HepG2 (cell line): Measurements from ENCODE around the gene MRPL43. TPM values are rescaled to one million over a fixed set of nuclear protein-coding genes. Genes with fewer than 3 reads are reported as not detected.

Experiments used
- ATAC-seq: fragments of 200-7000 bp; cut with Tn5 transposase; 3 replicates; pipeline ENCODE4 v1.9.1; 2020; ENCODE audit warnings: mild to moderate bottlenecking, moderate library complexity
- BruUV-seq: library from RNA; stranded (reverse); fragments of 400-500 nt; replicated peaks from 2 replicates; lab custom pipeline; 2021; lab: Mats Ljungman, UMichigan
- CTCF ChIA-PET: fragments of 300-600 bp; formaldehyde crosslinking; extraction: SDS; loops from one replicate; lab custom pipeline; 2021; ENCODE audit warnings: low total read pairs, inconsistent platforms, low intra/inter-chr PET ratio; lab: Yijun Ruan, JAX
- POLR2A ChIA-PET: fragments of 350-600 bp; sonication (Branson Sonifier 250); formaldehyde crosslinking; loops from one replicate; lab custom pipeline; 2020; ENCODE audit warnings: antibody characterized with exemption, inconsistent platforms; lab: Yijun Ruan, JAX
- DNase-seq: peaks from one replicate; pipeline ENCODE4 v3.0.0-alpha.2; 2015; ENCODE audit warnings: low spot score
- FAIRE-seq: peaks from 3 replicates; lab custom pipeline; 2011; peaks lifted over from hg19 to GRCh38; lab: Jason Lieb, UNC
- H2AFZ ChIP-seq: one replicate; pipeline ENCODE4 v1.6.1; 2011; ENCODE audit warnings: low read length, inconsistent platforms
- H3K27ac ChIP-seq: fragments of 300-600 bp; 3 replicates; pipeline ENCODE4 v1.8.0; 2011; ENCODE audit warnings: mixed run types, mild to moderate bottlenecking, mixed read lengths, low read length, inconsistent platforms; ENCODE audit not compliant: insufficient read depth; ENCODE audit errors: extremely low read length
- H3K27me3 ChIP-seq, 2 experiments: fragments of 200-600 bp in 1 of 2; 2 replicates in 1 of 2; 3 replicates in 1 of 2; pipeline versions ENCODE4 v1.6.0 to v1.8.0; 2011; ENCODE audit warnings: low read length in 2 of 2, mild to moderate bottlenecking in 2 of 2, moderate library complexity in 2 of 2, inconsistent platforms in 1 of 2; ENCODE audit not compliant: insufficient read depth in 2 of 2, control insufficient read depth in 1 of 2
- H3K36me3 ChIP-seq, 2 experiments: fragments of 200-600 bp in 1 of 2; replicated peaks in 1 of 2; 2 replicates in 1 of 2; 3 replicates in 1 of 2; pipeline versions ENCODE4 v1.5.1 to v1.8.0; 2011; ENCODE audit warnings: low read length in 2 of 2, inconsistent platforms in 1 of 2; ENCODE audit not compliant: insufficient read depth in 2 of 2, control insufficient read depth in 1 of 2
- H3K4me1 ChIP-seq: 2 replicates; pipeline ENCODE4 v1.5.1; 2012; ENCODE audit warnings: low read length, inconsistent platforms; ENCODE audit not compliant: insufficient read depth
- H3K4me2 ChIP-seq: 2 replicates; pipeline ENCODE4 v1.6.0; 2011; ENCODE audit warnings: low read depth, low read length, inconsistent platforms
- H3K4me3 ChIP-seq, 3 experiments: fragments of 200-600 bp in 1 of 3; sonication (generic), shearing (Covaris generic) in 1 of 3; replicated peaks in 1 of 3; 2 replicates each; pipeline ENCODE4 v1.5.1; 2011 to 2016; ENCODE audit warnings: low read length in 3 of 3, inconsistent platforms in 2 of 3, low read depth in 2 of 3, mild to moderate bottlenecking in 2 of 3, control low read depth in 1 of 3, mixed read lengths in 1 of 3; ENCODE audit not compliant: insufficient read depth in 1 of 3
- H3K79me2 ChIP-seq: one replicate; pipeline ENCODE4 v1.6.1; 2011; ENCODE audit warnings: low read length, inconsistent platforms; ENCODE audit not compliant: insufficient read depth
- H3K9ac ChIP-seq: 2 replicates; pipeline ENCODE4 v1.6.0; 2011; ENCODE audit warnings: mild to moderate bottlenecking, low read depth, low read length, inconsistent platforms; ENCODE audit not compliant: insufficient read depth
- H3K9me3 ChIP-seq: 2 replicates; pipeline ENCODE4 v1.5.1; 2012; ENCODE audit warnings: mild to moderate bottlenecking, low read length
- H4K20me1 ChIP-seq: 2 replicates; pipeline ENCODE4 v1.6.0; 2011; ENCODE audit warnings: inconsistent platforms, mild to moderate bottlenecking, low read length, moderate library complexity; ENCODE audit not compliant: insufficient read depth
- ARID2 ChIP-seq: sonication (generic); formaldehyde crosslinking; IDR thresholded peaks from 2 replicates; pipeline ENCODE4 v1.8.1; 2022; ENCODE audit warnings: mild to moderate bottlenecking, missing genetic modification reagents, borderline replicate concordance
- HMGXB4 ChIP-seq, 2 experiments: sonication (generic) in 1 of 2; formaldehyde crosslinking in 1 of 2; IDR thresholded peaks; 2 replicates each; pipeline versions ENCODE4 v1.4.0 to v1.6.1; 2018 to 2020; ENCODE audit warnings: missing genetic modification reagents in 2 of 2, borderline replicate concordance in 1 of 2, low read depth in 1 of 2, mild to moderate bottlenecking in 1 of 2, missing biosample characterization in 1 of 2
- KMT2A ChIP-seq: sonication (generic); formaldehyde crosslinking; IDR thresholded peaks from 2 replicates; pipeline ENCODE4 v1.4.0; 2020; ENCODE audit warnings: missing genetic modification reagents
- MAFF ChIP-seq: IDR thresholded peaks from 2 replicates; pipeline ENCODE4 v1.6.1; 2011; ENCODE audit warnings: low read depth, low read length, improper control_type of control experiment
- MBNL3 ChIP-seq: fragments of 250-450 bp; sonication (Bioruptor Pico); conservative IDR thresholded peaks from 2 replicates; pipeline ENCODE4 v1.8.0; 2022; ENCODE audit warnings: mild to moderate bottlenecking, inconsistent platforms
- MIER2 ChIP-seq: IDR thresholded peaks from 2 replicates; pipeline ENCODE4 v1.6.1; 2016; ENCODE audit warnings: missing biosample characterization, missing genetic modification reagents
- PAF1 ChIP-seq: IDR thresholded peaks from 2 replicates; pipeline ENCODE4 v1.6.1; 2016; ENCODE audit warnings: missing genetic modification reagents, missing compliant biosample characterization
- PLRG1 ChIP-seq: fragments of 450-650 bp; conservative IDR thresholded peaks from 2 replicates; pipeline ENCODE4 v1.6.1; 2016
- POLR2G ChIP-seq: fragments of 200-400 bp; formaldehyde crosslinking; IDR thresholded peaks from 2 replicates; pipeline ENCODE4 v1.6.1; 2018; ENCODE audit warnings: mild to moderate bottlenecking, low read depth, low read length, moderate library complexity
- SP140L ChIP-seq: sonication (generic); formaldehyde crosslinking; IDR thresholded peaks from 2 replicates; pipeline ENCODE4 v1.4.0; 2020; ENCODE audit warnings: missing genetic modification reagents, borderline replicate concordance
- SP5 ChIP-seq: IDR thresholded peaks from 2 replicates; pipeline ENCODE4 v1.6.1; 2016; ENCODE audit warnings: low read depth, borderline replicate concordance
- WIZ ChIP-seq: sonication (generic); formaldehyde crosslinking; IDR thresholded peaks from 2 replicates; pipeline ENCODE4 v1.5.1; 2020; ENCODE audit warnings: mild to moderate bottlenecking, missing genetic modification reagents
- ZKSCAN8 ChIP-seq: IDR thresholded peaks from 2 replicates; pipeline ENCODE4 v1.6.1; 2016; ENCODE audit warnings: borderline replicate concordance, missing genetic modification reagents, missing compliant biosample characterization
- ZNF276 ChIP-seq: sonication (generic); formaldehyde crosslinking; IDR thresholded peaks from 2 replicates; pipeline ENCODE4 v1.4.0; 2020; ENCODE audit warnings: mild to moderate bottlenecking, low read depth, missing genetic modification reagents
- ZNF382 ChIP-seq: sonication (generic); formaldehyde crosslinking; IDR thresholded peaks from 2 replicates; pipeline ENCODE4 v1.5.0; 2020; ENCODE audit warnings: missing genetic modification reagents, mild to moderate bottlenecking, borderline replicate concordance
- ZNF383 ChIP-seq: sonication (generic); formaldehyde crosslinking; IDR thresholded peaks from 2 replicates; pipeline ENCODE4 v1.4.0; 2020; ENCODE audit warnings: missing genetic modification reagents, mild to moderate bottlenecking, borderline replicate concordance
- ZNF567 ChIP-seq: sonication (generic); formaldehyde crosslinking; IDR thresholded peaks from 2 replicates; pipeline ENCODE4 v1.8.1; 2023; ENCODE audit warnings: mild to moderate bottlenecking, missing genetic modification reagents, borderline replicate concordance
- ZNF605 ChIP-seq: sonication (generic); formaldehyde crosslinking; IDR thresholded peaks from 2 replicates; pipeline ENCODE4 v1.8.0; 2022; ENCODE audit warnings: mild to moderate bottlenecking, missing genetic modification reagents
- ZNF737 ChIP-seq: sonication (generic); formaldehyde crosslinking; IDR thresholded peaks from 2 replicates; pipeline ENCODE4 v1.5.0; 2020; ENCODE audit warnings: missing genetic modification reagents, mild to moderate bottlenecking, borderline replicate concordance
- ZNF878 ChIP-seq: sonication (generic); formaldehyde crosslinking; IDR thresholded peaks from 2 replicates; pipeline ENCODE4 v1.8.1; 2023; ENCODE audit warnings: mild to moderate bottlenecking, missing genetic modification reagents, moderate library complexity
- WGBS: methylation state at CpG from one replicate; pipeline ENCODE4 v1.1.6; 2017; ENCODE audit warnings: low lambda C conversion rate; 5-methylcytosine and 5-hydroxymethylcytosine counted together
- in situ Hi-C: cut with HindIII; loops from 2 replicates; pipeline ENCODE4 v1.10.0; 2017; ENCODE audit warnings: low pct_unique_long_range_greater_than_20kb; ENCODE audit not compliant: extremely low pct_ligation_motif_present
- intact Hi-C: fragments of 100-400 bp; cut with micrococcal nuclease; formaldehyde crosslinking; loops from one replicate; pipeline ENCODE4 v1.10.0; 2022; ENCODE audit not compliant: unreplicated experiment
- polyA plus RNA-seq, 8 experiments: library from polyadenylated mRNA; depleted of rRNA in 3 of 8; stranded (reverse) in 7 of 8; unstranded in 1 of 8; fragments of >200 nt; fragmentation: Illumina TruSeq in 4 of 8; extraction: Trizol in 4 of 8; gene quantifications; 2 replicates each; pipeline versions ENCODE4 v1.2.1 to v1.2.3, GENCODE V29; 2011 to 2016; ENCODE audit warnings: low read depth in 4 of 8, missing spikeins in 1 of 8, mixed read lengths in 1 of 8; ENCODE audit not compliant: insufficient read depth in 1 of 8
- total RNA-seq, 5 experiments: library from RNA; depleted of rRNA; stranded (reverse); fragments of >200 nt; fragmentation: Illumina TruSeq; extraction: Trizol; gene quantifications; 2 replicates each; pipeline ENCODE4 v1.2.3, GENCODE V29; 2016; ENCODE audit warnings: low read depth in 1 of 5

The MRPL43 gene
- total and polyA plus RNA-seq, 2 of the 13 experiments (the other 11 are each of a cell fraction or from before 2014, with no cell fraction given): 71.0 to 73.7 TPM

DNA sequence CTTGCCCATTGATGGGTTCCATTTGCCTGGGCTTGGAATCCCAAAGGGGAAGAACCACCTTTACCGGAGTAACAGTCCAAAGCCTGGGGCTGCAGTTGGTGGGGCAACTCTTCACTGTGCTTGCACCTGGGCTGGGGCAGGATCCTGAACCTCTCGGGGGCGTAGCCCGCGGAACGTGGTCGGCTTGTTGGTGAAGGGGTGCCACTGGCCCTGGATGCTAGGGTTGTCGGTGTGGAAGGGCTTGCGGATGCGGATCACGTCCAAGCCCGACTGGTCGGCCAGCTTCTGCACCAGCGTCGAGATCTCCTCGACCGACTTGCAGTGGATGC lies 710 bp downstream of the MRPL43 start (continued):
- no peak for TF ChIP-seq ZKSCAN8 (CRISPR knock-in tag)
- no peak for TF ChIP-seq ZNF878 (CRISPR knock-in tag)
- TF ChIP-seq SP140L (CRISPR knock-in tag): no peak
- TF ChIP-seq ZNF382 (CRISPR knock-in tag): no peak
- no peak for TF ChIP-seq PLRG1
- peak; percentile 96 for TF ChIP-seq PAF1 (CRISPR knock-in tag)
- no peak for TF ChIP-seq KMT2A (CRISPR knock-in tag)
- no peak for TF ChIP-seq WIZ
- TF ChIP-seq ZNF605 (CRISPR knock-in tag): no peak
- TF ChIP-seq MIER2 (CRISPR knock-in tag): 0 out of 2 replicates have a peak, but pooled peaks have one; percentile 5
- no peak for TF ChIP-seq ARID2 (CRISPR knock-in tag)
- 0 out of 2 replicates have a peak, but pooled peaks have one; percentile 25 for TF ChIP-seq ZNF567 (CRISPR knock-in tag)

GRCh38 chr10:100985336-100985735 lies 2.0 kb downstream of the MRPL43 start:
- peak; percentile 48 for DNase-seq
- intact Hi-C loops: no loop called here
- ChIA-PET CTCF (interaction anchor here (0.7 to 1.4 kb wide), 3 partner anchors 16 to 28 kb away, joined by 3 to 5 read pairs (median 4); partner anchors contain the start of gene SEMA4G), POLR2A (interaction anchor here (0.8 to 23.0 kb wide), 8 partner anchors 9 to 104 kb away, joined by 3 to 277 read pairs (median 5); partner anchors contain the start of genes LZTS2, PDZD7, SEMA4G and SFXN3)
- peak; percentile 46 for FAIRE-seq
- H3K9ac ChIP-seq: peak overlapping the region; percentile 83; the same call in 1 of the 2 replicates
- H3K36me3 ChIP-seq: peaks cover 16 to 59% of the 10 kb centered on the region in 2 experiments
- BruUV-seq: no TSS peak
- H3K79me2 ChIP-seq: peaks cover 39% of the 10 kb centered on the region
- peaks cover 47% of the 10 kb centered on the region for H3K4me1 ChIP-seq
- no peak overlapping the region for H2AFZ ChIP-seq
- ATAC-seq: peak; percentile 49
- H4K20me1 ChIP-seq: no peaks in the 10 kb centered on the region
- H3K9me3 ChIP-seq: no peaks in the 10 kb centered on the region
- peak overlapping the region; percentile 97 for H3K4me2 ChIP-seq
- no peak overlapping the region for H3K4me3 ChIP-seq
- H3K27me3 ChIP-seq: no peaks in the 10 kb centered on the region; a peak in 1 of 5 replicates
- WGBS: 45% methylated on average over 5 of the region's 5 CpGs
- in situ Hi-C loops: no loop called here
- H3K27ac ChIP-seq: peak overlapping the region; percentile 83
- TF ChIP-seq MBNL3: no peak
- peak; percentile 21; the same call in 1 of the 2 replicates for TF ChIP-seq POLR2G
- no peak for TF ChIP-seq ZNF737 (CRISPR knock-in tag)
- TF ChIP-seq ZNF383 (CRISPR knock-in tag): no peak
- 0 out of 4 replicates have a peak, but pooled peaks of 1 of the 2 experiments have one; percentile 16 for TF ChIP-seq HMGXB4 (CRISPR knock-in tag; IDR thresholded peaks at IDR 0.05; ENCODE audit: borderline replicate concordance in 1 of 2, low read depth in 1 of 2)
- no peak for TF ChIP-seq MAFF
- TF ChIP-seq SP5 (CRISPR knock-in tag): peak; percentile 48; the same call in 1 of the 2 replicates
- no peak for TF ChIP-seq ZNF276
